A375 (cell line): Measurements from ENCODE around the gene ZNRF1. TPM values are rescaled to one million over a fixed set of nuclear protein-coding genes. Genes with fewer than 3 reads are reported as not detected.

Experiments used
- total RNA-seq: library from RNA; depleted of rRNA; stranded (reverse); fragments of >200 nt; shearing (Covaris generic); gene quantifications from 2 replicates; pipeline ENCODE4 v1.2.3, GENCODE V29; 2014; rRNA removed

Gene ZNRF1
- 27.6 and 36.6 TPM in 2 replicates for total RNA-seq

GRCh38 chr16:74998481-74999218, at the start of gene ZNRF1:
ZNRF1 (plus strand) TSS chr16:74999024; CDS start chr16:74999672, 648 bp downstream.

GRCh38 chr16:74984529-74985296, 14.1 kb upstream of the ZNRF1 start, which contains the start of gene WDR59:
WDR59 (minus strand) TSS chr16:74985123; CDS start chr16:74985017, 106 bp downstream.

GRCh38 chr16:75116081-75116910, 117.5 kb downstream of the ZNRF1 start, which contains the start of gene LDHD:
LDHD (minus strand) TSS chr16:75116780; CDS start chr16:75116720, 60 bp downstream.

GRCh38 chr16:75148311-75149195, 149.7 kb downstream of the ZNRF1 start, which contains the start of gene ZFP1:
ZFP1 (plus strand) TSS chr16:75148524; CDS start chr16:75152952, 4,428 bp downstream.

Other genes with a start within 250 kb of the ZNRF1 start
- gene FA2H, start 224.2 kb upstream of the ZNRF1 start, total RNA-seq = not detected in 2 replicates
- gene WDR59, start 13.9 kb upstream of the ZNRF1 start, total RNA-seq = 15.7 and 17.8 TPM in 2 replicates
- gene LDHD, start 117.8 kb downstream of the ZNRF1 start, total RNA-seq = 0.98 and 1.8 TPM in 2 replicates
- gene ZFP1, start 149.5 kb downstream of the ZNRF1 start, total RNA-seq = 4.7 TPM in 2 replicates
- gene CTRB2, start 208.1 kb downstream of the ZNRF1 start, total RNA-seq = 0.26 TPM in 1 of 2 replicates, not detected in the other
- not detected in 2 replicates for gene CTRB1, start 220.0 kb downstream of the ZNRF1 start, total RNA-seq